Right ventricle myocardium inferior (tissue), 1 donor: Measurements from ENCODE around the gene TTLL12. TPM values are rescaled to one million over a fixed set of nuclear protein-coding genes. Genes with fewer than 3 reads are reported as not detected.

Experiments used
- ATAC-seq: fragments of 200-7000 bp; cut with Tn5 transposase; one replicate; pipeline ENCODE4 v1.9.1; 2020; ENCODE audit warnings: mild to moderate bottlenecking, moderate library complexity
- DNase-seq: peaks from one replicate; pipeline ENCODE4 v3.0.0; 2021; ENCODE audit errors: missing footprints
- intact Hi-C: fragments of 100-400 bp; cut with DNase I; formaldehyde crosslinking; loops from one replicate; pipeline ENCODE4 v1.11.0; 2022
- total RNA-seq: library from RNA; stranded (reverse); fragmentation: NEBNext Ultra II Directional; extraction: Animal tissue kit (Norgen Biotek cat#: 25700); gene quantifications from one replicate; pipeline ENCODE4 v1.2.1, GENCODE V29; 2021
- donor health status: DM: no; HTN: yes; CAD: no; lungs with severe emphysema.

TTLL12 gene
- total RNA-seq, 1 donor from 2014 or later, result 13.2 TPM

- peak; percentile 6 for ATAC-seq
- intact Hi-C loops, result no loop called here
- no peak for DNase-seq
These were observed 68.7 kb downstream of the TTLL12 start for GRCh38 chr22:43118024-43118849.

GRCh38 chr22:43116932-43117331 is 70.0 kb downstream of the TTLL12 start:
- ATAC-seq (no peak), DNase-seq (no peak)
- intact Hi-C loops, result no loop called here

Other genes starting within 250 kb of the TTLL12 start
- gene PACSIN2, start 172.0 kb downstream of the TTLL12 start, total RNA-seq, result 64.9 TPM
- gene TTLL1, start 97.7 kb downstream of the TTLL12 start, total RNA-seq, result 7.3 TPM
- gene BIK, start 76.4 kb downstream of the TTLL12 start, total RNA-seq, result 0.43 TPM
- gene MCAT, start 43.7 kb downstream of the TTLL12 start, total RNA-seq, result 15.5 TPM
- gene TSPO, start 35.6 kb downstream of the TTLL12 start, total RNA-seq, result 136 TPM
- gene SCUBE1, start 156.2 kb upstream of the TTLL12 start, total RNA-seq, result 0.89 TPM
- gene MPPED1, start 224.9 kb upstream of the TTLL12 start, total RNA-seq, result not detected